HepG2 (cell line): Measurements from ENCODE around the gene RRAGA. TPM values are rescaled to one million over a fixed set of nuclear protein-coding genes. Genes with fewer than 3 reads are reported as not detected.

Source experiments
- ATF1 ChIP-seq: IDR thresholded peaks from 2 replicates; pipeline ENCODE4 v1.6.1; 2016; ENCODE audit warnings: mild to moderate bottlenecking, control low read depth
- BCLAF1 ChIP-seq: fragments of 450-650 bp; IDR thresholded peaks from 2 replicates; pipeline ENCODE4 v1.6.1; 2017; ENCODE audit warnings: mild to moderate bottlenecking
- BRD4 ChIP-seq: sonication (generic); formaldehyde crosslinking; IDR thresholded peaks from 2 replicates; pipeline ENCODE4 v1.4.0; 2020; ENCODE audit warnings: missing genetic modification reagents
- FOXJ3 ChIP-seq: sonication (generic); formaldehyde crosslinking; IDR thresholded peaks from 2 replicates; pipeline ENCODE4 v1.4.0; 2020; ENCODE audit warnings: missing genetic modification reagents, mild to moderate bottlenecking, borderline replicate concordance
- MBNL3 ChIP-seq: fragments of 250-450 bp; sonication (Bioruptor Pico); conservative IDR thresholded peaks from 2 replicates; pipeline ENCODE4 v1.8.0; 2022; ENCODE audit warnings: mild to moderate bottlenecking, inconsistent platforms
- MED8 ChIP-seq: sonication (generic); formaldehyde crosslinking; IDR thresholded peaks from 2 replicates; pipeline ENCODE4 v1.8.1; 2023; ENCODE audit warnings: mild to moderate bottlenecking, missing genetic modification reagents; ENCODE audit not compliant: insufficient replicate concordance
- MTA3 ChIP-seq: sonication (generic); formaldehyde crosslinking; IDR thresholded peaks from 2 replicates; pipeline ENCODE4 v1.4.0; 2020; ENCODE audit warnings: missing genetic modification reagents
- NPAS2 ChIP-seq: sonication (generic); formaldehyde crosslinking; IDR thresholded peaks from 2 replicates; pipeline ENCODE4 v1.8.0; 2022; ENCODE audit warnings: mild to moderate bottlenecking, missing genetic modification reagents, borderline replicate concordance
- PTBP1 ChIP-seq: fragments of 200-400 bp; formaldehyde crosslinking; IDR thresholded peaks from 2 replicates; pipeline ENCODE4 v1.6.1; 2018; ENCODE audit warnings: low read length, low read depth; ENCODE audit not compliant: poor library complexity, severe bottlenecking
- SMYD3 ChIP-seq: sonication (generic); formaldehyde crosslinking; IDR thresholded peaks from 2 replicates; pipeline ENCODE4 v1.8.1; 2023; ENCODE audit warnings: mild to moderate bottlenecking, missing genetic modification reagents
- STAT6 ChIP-seq: sonication (generic); formaldehyde crosslinking; IDR thresholded peaks from 2 replicates; pipeline ENCODE4 v1.4.0; 2020; ENCODE audit warnings: missing genetic modification reagents, mild to moderate bottlenecking, borderline replicate concordance
- ZBTB38 ChIP-seq: sonication (generic); formaldehyde crosslinking; IDR thresholded peaks from 2 replicates; pipeline ENCODE4 v1.5.1; 2020; ENCODE audit warnings: mild to moderate bottlenecking, missing genetic modification reagents
- ZFP36L1 ChIP-seq: sonication (generic); formaldehyde crosslinking; IDR thresholded peaks from 2 replicates; pipeline ENCODE4 v1.8.0; 2022; ENCODE audit warnings: mild to moderate bottlenecking, missing genetic modification reagents, moderate library complexity
- ZFP41 ChIP-seq: sonication (generic); formaldehyde crosslinking; IDR thresholded peaks from 2 replicates; pipeline ENCODE4 v1.4.0; 2020; ENCODE audit warnings: mild to moderate bottlenecking, missing genetic modification reagents, borderline replicate concordance
- ZNF552 ChIP-seq: sonication (generic); formaldehyde crosslinking; IDR thresholded peaks from 2 replicates; pipeline ENCODE4 v1.9.0; 2022; ENCODE audit warnings: missing genetic modification reagents, mild to moderate bottlenecking, borderline replicate concordance
- ZNF558 ChIP-seq: sonication (generic); formaldehyde crosslinking; IDR thresholded peaks from 2 replicates; pipeline ENCODE4 v1.9.0; 2022; ENCODE audit warnings: mild to moderate bottlenecking, missing genetic modification reagents, borderline replicate concordance
- ZNF567 ChIP-seq: sonication (generic); formaldehyde crosslinking; IDR thresholded peaks from 2 replicates; pipeline ENCODE4 v1.8.1; 2023; ENCODE audit warnings: mild to moderate bottlenecking, missing genetic modification reagents, borderline replicate concordance
- ZNF597 ChIP-seq: sonication (generic); formaldehyde crosslinking; IDR thresholded peaks from 2 replicates; pipeline ENCODE4 v1.5.0; 2020; ENCODE audit warnings: missing genetic modification reagents
- ZNF614 ChIP-seq: IDR thresholded peaks from 2 replicates; pipeline ENCODE4 v1.6.1; 2018; ENCODE audit warnings: missing biosample characterization, missing genetic modification reagents, inconsistent platforms, borderline replicate concordance
- ZNF737 ChIP-seq: sonication (generic); formaldehyde crosslinking; IDR thresholded peaks from 2 replicates; pipeline ENCODE4 v1.5.0; 2020; ENCODE audit warnings: missing genetic modification reagents, mild to moderate bottlenecking, borderline replicate concordance
- ZSCAN25 ChIP-seq: sonication (generic); formaldehyde crosslinking; IDR thresholded peaks from 2 replicates; pipeline ENCODE4 v1.8.0; 2022; ENCODE audit warnings: mild to moderate bottlenecking, missing genetic modification reagents
- polyA plus RNA-seq, 8 experiments: library from polyadenylated mRNA; depleted of rRNA in 3 of 8; stranded (reverse) in 7 of 8; unstranded in 1 of 8; fragments of >200 nt; fragmentation: Illumina TruSeq in 4 of 8; extraction: Trizol in 4 of 8; gene quantifications; 2 replicates each; pipeline versions ENCODE4 v1.2.1 to v1.2.3, GENCODE V29; 2011 to 2016; ENCODE audit warnings: low read depth in 4 of 8, missing spikeins in 1 of 8, mixed read lengths in 1 of 8; ENCODE audit not compliant: insufficient read depth in 1 of 8
- total RNA-seq, 5 experiments: library from RNA; depleted of rRNA; stranded (reverse); fragments of >200 nt; fragmentation: Illumina TruSeq; extraction: Trizol; gene quantifications; 2 replicates each; pipeline ENCODE4 v1.2.3, GENCODE V29; 2016; ENCODE audit warnings: low read depth in 1 of 5

RRAGA gene
- total and polyA plus RNA-seq, 2 of the 13 experiments (the other 11 are each of a cell fraction or from before 2014, with no cell fraction given), result 37.5 to 118 TPM

- TF ChIP-seq FOXJ3 (CRISPR knock-in tag) (peak; percentile 64; the same call in 1 of the 2 replicates), NPAS2 (CRISPR knock-in tag) (no peak), MTA3 (CRISPR knock-in tag) (no peak), PTBP1 (no peak), ZSCAN25 (CRISPR knock-in tag) (peak; percentile 76; the same call in 1 of the 2 replicates), ZNF597 (CRISPR knock-in tag) (0 out of 2 replicates have a peak, but pooled peaks have one; percentile 22), BRD4 (CRISPR knock-in tag) (peak; percentile 7; the same call in 1 of the 2 replicates), ZNF552 (no peak; the same call in 1 of the 2 replicates), MED8 (CRISPR knock-in tag) (peak; percentile 82), BCLAF1 (no peak), ZNF614 (CRISPR knock-in tag) (peak; percentile 88; the same call in 1 of the 2 replicates), MBNL3 (CRISPR knock-in tag) (no peak), ATF1 (CRISPR knock-in tag) (no peak), ZBTB38 (CRISPR knock-in tag) (peak; percentile 94), ZNF567 (peak; percentile 91), ZFP36L1 (no peak), SMYD3 (CRISPR knock-in tag) (peak; percentile 81; the same call in 1 of the 2 replicates), ZFP41 (CRISPR knock-in tag) (peak; percentile 56; the same call in 1 of the 2 replicates), STAT6 (CRISPR knock-in tag) (peak; percentile 80; the same call in 1 of the 2 replicates), ZNF558 (CRISPR knock-in tag) (peak; percentile 95; the same call in 1 of the 2 replicates), ZNF737 (CRISPR knock-in tag) (no peak)
Observed at GRCh38 chr9:19048966-19049916, at the start of gene RRAGA (continued).
